Measurements from ENCODE around the gene BRINP1.

GRCh38 chr9:119310741-119311140 is 58.5 kb downstream of the BRINP1 start:
- TF ChIP-seq EZH2 (IDR thresholded peaks at IDR 0.05; ENCODE audit: borderline replicate concordance, low read depth, low read length, poor library complexity, severe bottlenecking) (no peak), CTCF (conservative IDR thresholded peaks at IDR 0.05; ENCODE audit: low read depth, low read length) (no peak)
